B cell (primary cell): ENCODE data around the gene MSS51.

ENCODE experiments used
- CTCF ChIP-seq: fragments of 200-600 bp; IDR thresholded peaks from one replicate; pipeline ENCODE4 v1.8.0; 2022; ENCODE audit warnings: antibody characterized with exemption, mild to moderate bottlenecking
- EZH2 ChIP-seq: IDR thresholded peaks from 2 replicates; pipeline ENCODE4 v1.6.1; 2012; ENCODE audit warnings: borderline replicate concordance, low read depth, mild to moderate bottlenecking, moderate library complexity, low read length; ENCODE audit not compliant: insufficient read depth, poor library complexity, severe bottlenecking

DNA sequence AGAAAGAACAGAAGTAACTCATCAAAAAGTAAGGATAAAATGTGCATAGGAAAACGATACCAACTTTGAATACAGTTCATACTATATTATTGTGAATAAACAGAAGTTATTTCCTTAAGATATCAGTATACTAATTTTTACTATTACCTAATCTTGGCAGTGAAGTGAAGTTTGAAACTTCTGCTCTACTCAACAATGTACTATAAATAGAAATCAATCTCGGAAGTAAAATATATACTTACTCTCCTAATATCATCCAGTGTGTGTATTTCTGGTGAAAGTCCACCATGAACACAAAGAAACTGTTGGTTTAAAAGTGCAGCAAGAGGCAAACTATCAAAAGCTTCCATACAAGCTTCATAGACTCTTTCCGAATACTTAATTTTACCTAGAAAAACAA, 37.9 kb upstream of the MSS51 start:
- TF ChIP-seq EZH2 = no peak
- no peak for TF ChIP-seq CTCF
